IMR-90 (cell line): ENCODE data around the gene GAL.

Source experiments
- BHLHE40 ChIP-seq: fragments of 150-350 bp; IDR thresholded peaks from 2 replicates; pipeline ENCODE4 v1.6.1; 2016; ENCODE audit warnings: mild to moderate bottlenecking, low read depth, low read length
- CEBPB ChIP-seq: IDR thresholded peaks from 2 replicates; pipeline ENCODE4 v1.6.1; 2012; ENCODE audit warnings: low read depth, low read length, improper control_type of control experiment
- CHD1 ChIP-seq: IDR thresholded peaks from 2 replicates; pipeline ENCODE4 v1.6.1; 2012; ENCODE audit warnings: low read depth, low read length, improper control_type of control experiment
- FOS ChIP-seq: fragments of 150-350 bp; IDR thresholded peaks from 2 replicates; pipeline ENCODE4 v1.6.1; 2016; ENCODE audit warnings: low read depth, low read length
- MAZ ChIP-seq: IDR thresholded peaks from 2 replicates; pipeline ENCODE4 v1.6.1; 2012; ENCODE audit warnings: low read depth, mild to moderate bottlenecking, low read length, improper control_type of control experiment, moderate library complexity, borderline replicate concordance
- MXI1 ChIP-seq: IDR thresholded peaks from 2 replicates; pipeline ENCODE4 v1.6.1; 2012; ENCODE audit warnings: low read depth, mild to moderate bottlenecking, low read length, moderate library complexity, borderline replicate concordance
- NFE2L2 ChIP-seq: fragments of 150-350 bp; IDR thresholded peaks from 2 replicates; pipeline ENCODE4 v1.6.1; 2016; ENCODE audit warnings: low read depth, mild to moderate bottlenecking, low read length
- POLR2A ChIP-seq: IDR thresholded peaks from 2 replicates; pipeline ENCODE4 v1.6.1; 2012; ENCODE audit warnings: mild to moderate bottlenecking, low read depth, low read length
- RAD21 ChIP-seq: IDR thresholded peaks from 2 replicates; pipeline ENCODE4 v1.6.1; 2012; ENCODE audit warnings: low read length, improper control_type of control experiment
- RCOR1 ChIP-seq: IDR thresholded peaks from 2 replicates; pipeline ENCODE4 v1.6.1; 2012; ENCODE audit warnings: mild to moderate bottlenecking, low read length, improper control_type of control experiment; ENCODE audit not compliant: insufficient replicate concordance
- RFX5 ChIP-seq: IDR thresholded peaks from 2 replicates; pipeline ENCODE4 v1.8.0; 2012; ENCODE audit warnings: low read depth, mild to moderate bottlenecking, low read length, moderate library complexity
- SMC3 ChIP-seq: fragments of 150-350 bp; IDR thresholded peaks from 2 replicates; pipeline ENCODE4 v1.6.1; 2016; ENCODE audit warnings: low read depth, mild to moderate bottlenecking, antibody characterized with exemption, low read length, moderate library complexity
- TF ChIP-seq, protein P1 (sequence below): conservative IDR thresholded peaks from 2 replicates; pipeline ENCODE4 v1.5.1; 2012; ENCODE audit warnings: mild to moderate bottlenecking, low read depth, low read length, improper control_type of control experiment
- TF ChIP-seq, protein P2 (sequence below): fragments of 150-350 bp; IDR thresholded peaks from 2 replicates; pipeline ENCODE4 v1.6.1; 2017; ENCODE audit warnings: mild to moderate bottlenecking, antibody characterized with exemption, low read length, low read depth

DNA sequence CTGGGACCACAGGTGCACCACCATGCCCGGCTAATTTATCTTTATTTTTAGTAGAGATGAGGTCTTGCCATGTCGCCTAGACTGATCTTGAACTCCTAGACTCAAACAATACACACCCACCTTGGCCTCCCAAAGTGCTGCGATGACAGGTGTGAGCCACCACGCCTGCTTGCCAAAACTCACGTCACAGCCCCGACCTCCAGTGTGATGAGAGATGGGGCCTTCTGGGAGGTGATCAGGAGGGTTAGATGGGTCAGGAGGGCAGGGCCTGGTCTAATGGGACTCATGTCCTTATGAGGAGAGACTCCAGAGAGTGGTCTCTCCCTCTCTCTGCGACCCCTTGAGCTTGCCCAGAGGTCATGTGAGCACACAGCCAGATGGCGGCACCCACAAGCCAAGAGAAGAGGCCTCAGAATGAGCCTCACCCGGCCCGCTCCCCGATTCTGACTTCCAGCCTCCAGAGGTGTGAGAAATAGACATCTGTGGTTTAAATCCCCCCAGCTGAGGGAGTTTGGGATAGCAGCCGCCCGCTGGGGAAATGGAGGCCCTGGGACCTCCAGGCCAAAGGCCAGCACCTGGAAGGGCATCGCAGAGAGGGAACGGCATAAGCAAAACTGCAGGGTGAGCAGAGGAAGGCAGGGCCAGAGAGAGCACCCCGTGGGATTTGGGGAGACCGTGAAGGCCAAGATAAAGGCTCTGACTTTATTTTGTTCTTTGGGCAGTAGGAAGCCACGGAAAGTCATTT, 24.1 kb upstream of the GAL start:
- TF ChIP-seq, protein P1, sequence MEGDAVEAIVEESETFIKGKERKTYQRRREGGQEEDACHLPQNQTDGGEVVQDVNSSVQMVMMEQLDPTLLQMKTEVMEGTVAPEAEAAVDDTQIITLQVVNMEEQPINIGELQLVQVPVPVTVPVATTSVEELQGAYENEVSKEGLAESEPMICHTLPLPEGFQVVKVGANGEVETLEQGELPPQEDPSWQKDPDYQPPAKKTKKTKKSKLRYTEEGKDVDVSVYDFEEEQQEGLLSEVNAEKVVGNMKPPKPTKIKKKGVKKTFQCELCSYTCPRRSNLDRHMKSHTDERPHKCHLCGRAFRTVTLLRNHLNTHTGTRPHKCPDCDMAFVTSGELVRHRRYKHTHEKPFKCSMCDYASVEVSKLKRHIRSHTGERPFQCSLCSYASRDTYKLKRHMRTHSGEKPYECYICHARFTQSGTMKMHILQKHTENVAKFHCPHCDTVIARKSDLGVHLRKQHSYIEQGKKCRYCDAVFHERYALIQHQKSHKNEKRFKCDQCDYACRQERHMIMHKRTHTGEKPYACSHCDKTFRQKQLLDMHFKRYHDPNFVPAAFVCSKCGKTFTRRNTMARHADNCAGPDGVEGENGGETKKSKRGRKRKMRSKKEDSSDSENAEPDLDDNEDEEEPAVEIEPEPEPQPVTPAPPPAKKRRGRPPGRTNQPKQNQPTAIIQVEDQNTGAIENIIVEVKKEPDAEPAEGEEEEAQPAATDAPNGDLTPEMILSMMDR, result no peak
- TF ChIP-seq FOS (no peak), BHLHE40 (no peak), MAZ (no peak), MXI1 (no peak), SMC3 (no peak), RAD21 (no peak), POLR2A (no peak), CHD1 (no peak), RCOR1 (no peak), CEBPB (no peak), RFX5 (no peak), NFE2L2 (no peak)
- TF ChIP-seq, protein P2, sequence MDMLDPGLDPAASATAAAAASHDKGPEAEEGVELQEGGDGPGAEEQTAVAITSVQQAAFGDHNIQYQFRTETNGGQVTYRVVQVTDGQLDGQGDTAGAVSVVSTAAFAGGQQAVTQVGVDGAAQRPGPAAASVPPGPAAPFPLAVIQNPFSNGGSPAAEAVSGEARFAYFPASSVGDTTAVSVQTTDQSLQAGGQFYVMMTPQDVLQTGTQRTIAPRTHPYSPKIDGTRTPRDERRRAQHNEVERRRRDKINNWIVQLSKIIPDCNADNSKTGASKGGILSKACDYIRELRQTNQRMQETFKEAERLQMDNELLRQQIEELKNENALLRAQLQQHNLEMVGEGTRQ, result no peak
